GM19468 (cell line): ENCODE data around the gene BMPER.

Experiments used
- ATAC-seq: cut with Tn5 transposase; IDR thresholded peaks from one replicate; pipeline ENCODE4 v1.9.1; 2021; ENCODE audit warnings: mild to moderate bottlenecking, moderate library complexity, moderate number of reproducible peaks; ENCODE audit not compliant: unreplicated experiment; ENCODE audit errors: extremely low read depth

Gene BMPER

GRCh38 chr7:33961948-33962347 lies 56.6 kb downstream of the BMPER start:
- no peak for ATAC-seq

- ATAC-seq: no peak
These were observed 59.3 kb downstream of the BMPER start for GRCh38 chr7:33964417-33965182.

GRCh38 chr7:33965183-33965744 lies 59.9 kb downstream of the BMPER start:
- no peak for ATAC-seq

GRCh38 chr7:33968591-33968990 lies 63.3 kb downstream of the BMPER start:
- ATAC-seq: no peak

DNA sequence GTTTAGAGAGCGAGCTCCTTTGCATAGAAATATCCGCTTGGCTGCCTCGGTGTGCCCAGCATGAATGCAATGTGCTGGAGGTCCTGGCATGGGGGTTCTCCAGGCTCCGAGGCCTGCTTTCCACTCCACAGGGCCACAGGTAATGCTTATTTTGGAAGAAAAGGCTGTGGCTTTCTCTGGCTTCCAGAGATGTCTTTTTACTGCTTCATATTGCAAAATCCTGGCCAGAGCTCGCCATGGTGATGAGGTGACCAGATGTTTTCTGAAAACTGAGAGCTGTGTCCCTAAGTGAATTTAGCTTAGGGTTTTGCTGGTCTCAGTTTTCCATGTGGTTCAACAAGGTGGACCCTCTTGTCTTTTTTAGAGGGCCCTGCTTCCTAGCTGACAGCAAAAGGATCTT lies 65.2 kb downstream of the BMPER start:
- no peak for ATAC-seq

DNA sequence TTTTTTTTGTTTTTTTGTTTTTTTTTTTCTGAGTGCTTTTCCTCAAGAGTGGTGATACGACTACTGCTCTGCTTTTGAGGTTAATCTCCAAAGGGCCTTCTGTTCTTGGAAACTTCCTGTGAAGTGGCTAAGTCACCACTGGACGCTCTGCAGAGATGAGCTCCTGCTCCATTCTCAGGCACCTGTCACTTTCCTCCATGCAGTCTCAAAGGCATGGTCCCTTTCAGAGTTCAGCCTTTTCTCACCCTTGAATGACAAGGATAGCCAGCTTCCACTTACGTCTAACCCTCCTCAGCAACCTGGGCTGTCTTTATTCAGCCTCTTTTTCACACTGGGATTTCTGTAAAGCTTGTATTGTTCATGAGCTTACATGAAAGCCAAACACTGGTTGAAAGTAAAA lies 65.8 kb downstream of the BMPER start:
- no peak for ATAC-seq

DNA sequence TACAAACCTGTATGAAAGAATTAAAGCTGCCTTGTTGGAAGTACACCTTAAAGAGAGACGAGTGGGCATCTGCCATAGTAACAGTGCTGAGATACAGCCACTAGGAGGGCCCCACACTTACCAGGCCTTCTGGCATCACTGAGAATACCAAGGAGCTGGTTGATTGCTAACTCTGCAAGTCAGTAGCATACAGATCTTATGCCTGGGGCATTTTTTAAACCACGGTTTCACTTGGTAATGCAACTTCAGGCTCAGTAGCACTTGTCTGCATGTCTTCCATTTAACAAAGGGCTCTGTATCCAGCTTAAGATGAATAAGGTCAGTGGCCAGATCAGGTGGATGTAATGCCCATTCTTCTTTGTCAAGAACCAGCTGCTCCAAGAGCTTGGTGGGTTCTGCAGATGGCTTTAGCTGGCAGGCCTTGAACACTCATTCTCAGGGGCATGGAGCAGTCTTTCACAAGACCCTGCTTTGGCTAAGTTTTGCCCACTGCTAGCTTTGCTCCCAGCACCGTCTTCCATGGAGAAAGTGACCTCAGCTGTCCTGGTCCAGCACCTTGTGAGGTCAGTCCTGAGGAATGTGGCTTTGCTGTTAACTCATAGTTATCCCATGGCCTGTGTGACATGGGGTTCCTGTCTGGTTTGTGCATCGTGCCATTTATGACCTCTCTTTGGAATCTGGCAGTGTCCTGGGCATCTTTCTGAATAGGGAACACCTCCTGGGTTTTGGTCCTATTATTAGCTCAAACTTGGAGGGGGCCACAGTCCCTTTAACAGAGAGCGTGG lies 68.1 kb downstream of the BMPER start:
- ATAC-seq: no peak

DNA sequence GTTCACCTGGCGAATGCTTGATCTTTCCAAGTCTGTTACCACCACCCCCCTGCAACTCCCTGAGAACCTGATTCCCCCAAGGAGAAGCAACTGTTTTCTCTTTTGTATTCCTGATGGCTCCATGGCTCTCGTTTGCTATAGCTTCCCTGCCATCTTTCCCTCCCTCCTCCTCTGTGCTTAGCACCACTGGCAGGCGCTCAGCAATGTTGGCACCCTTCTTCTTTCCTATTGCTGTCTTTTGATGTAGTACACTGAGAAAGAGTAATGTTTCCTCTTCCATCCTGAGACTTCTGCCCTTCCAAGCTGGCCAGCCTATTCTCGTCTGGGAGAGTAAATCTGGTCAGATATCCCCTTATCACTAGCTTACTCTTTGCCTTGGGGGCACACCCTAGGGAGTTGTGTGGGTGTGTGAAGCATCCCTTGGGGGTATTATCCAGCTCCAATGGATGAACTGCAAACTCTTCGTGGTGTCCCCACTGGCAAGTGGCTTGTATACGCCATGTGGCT lies 74.0 kb downstream of the BMPER start:
- ATAC-seq: no peak

- ATAC-seq: no peak
These were observed 74.5 kb downstream of the BMPER start for GRCh38 chr7:33979807-33980355.

DNA sequence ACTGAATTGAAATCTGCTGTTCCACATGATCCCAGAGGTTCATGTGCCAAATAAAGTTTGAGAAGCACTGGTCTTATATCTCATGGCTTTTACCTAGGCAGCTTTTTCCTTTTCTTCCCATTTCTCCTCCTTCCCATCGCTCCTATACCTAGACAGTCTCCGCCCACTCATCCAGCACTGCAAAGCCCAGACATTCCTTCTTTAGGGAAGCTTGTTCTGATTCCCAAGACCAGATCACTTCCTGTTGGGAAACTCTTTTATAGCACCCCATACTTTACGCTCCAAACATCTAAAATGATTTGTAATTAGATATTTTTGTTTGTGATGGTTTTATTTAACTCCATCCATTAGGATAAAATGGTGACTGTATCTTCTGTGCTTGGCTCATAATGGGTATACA lies 75.9 kb downstream of the BMPER start:
- ATAC-seq: no peak

- ATAC-seq: no peak
These were observed 76.5 kb downstream of the BMPER start for GRCh38 chr7:33981671-33982424.

DNA sequence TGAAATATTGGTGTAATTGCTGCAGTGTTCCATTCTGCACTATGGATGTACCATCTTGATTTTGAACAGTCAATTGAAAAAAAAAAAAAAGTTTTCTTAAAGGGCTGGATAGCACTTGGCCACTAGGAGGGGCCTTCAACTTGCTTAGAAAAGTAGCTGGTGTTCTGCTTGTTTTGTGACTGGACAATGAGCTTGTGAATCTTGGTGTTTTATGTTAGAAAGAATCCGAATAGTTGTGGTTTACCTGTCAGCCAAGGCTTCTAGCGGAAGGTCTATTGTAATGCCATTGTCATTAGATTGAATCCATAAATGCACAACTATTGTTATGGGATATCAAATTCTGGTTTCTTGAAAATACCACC lies 77.1 kb downstream of the BMPER start:
- ATAC-seq: no peak

GRCh38 chr7:33986451-33986850 lies 81.1 kb downstream of the BMPER start:
- ATAC-seq: no peak

- ATAC-seq: no peak
These were observed 81.9 kb downstream of the BMPER start for GRCh38 chr7:33986951-33987947.

- ATAC-seq: no peak
These were observed 91.6 kb downstream of the BMPER start for GRCh38 chr7:33996899-33997298.

DNA sequence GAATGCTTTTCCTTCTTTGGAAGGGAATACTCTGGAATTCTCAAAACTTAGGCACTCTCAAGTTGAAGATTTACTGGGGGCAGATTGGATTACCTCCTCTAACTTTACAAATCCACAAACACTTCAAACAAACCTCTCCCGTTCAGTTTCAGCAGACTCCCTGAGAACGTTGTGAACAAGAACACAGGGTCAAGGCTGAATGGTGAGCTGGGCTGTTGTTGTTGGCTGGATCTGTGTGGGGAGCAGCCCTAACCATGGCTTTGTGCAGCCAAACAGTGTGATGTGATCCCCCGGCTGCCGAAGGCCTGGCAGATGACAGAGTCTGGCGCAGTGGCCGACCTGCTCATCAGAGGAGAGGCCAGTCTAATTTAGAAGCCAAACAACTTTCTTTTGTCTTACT lies 93.1 kb downstream of the BMPER start:
- no peak for ATAC-seq

- ATAC-seq: no peak
These were observed 105.8 kb downstream of the BMPER start for GRCh38 chr7:34011017-34011695.

- no peak for ATAC-seq
These were observed 106.4 kb downstream of the BMPER start for GRCh38 chr7:34011696-34012095.
